Measurements from ENCODE around the gene ACY1. TPM values are rescaled to one million over a fixed set of nuclear protein-coding genes. Genes with fewer than 3 reads are reported as not detected.
A peak's percentile ranks its signal among the peaks of the same experiment; 100 is the strongest.

ACY1 gene
- polyA plus RNA-seq, 1 experiment, result 55.7 TPM

- DNase-seq (ENCODE audit: low read depth), result no peak
- POLR2A ChIA-PET, result interaction anchor here (0.7 kb wide), 1 partner anchor 13 kb away, joined by 3 read pairs; the partner anchor contains the start of gene RRP9
- CTCF ChIA-PET, result interaction anchor here (1.1 to 5.3 kb wide), 3 partner anchors 11 to 20 kb away, joined by 4 to 42 read pairs (median 17); partner anchors contain the start of genes ABHD14A, ABHD14B, PARP3 and RRP9
- no peak overlapping the region for H3K4me3 ChIP-seq (ENCODE audit: low read depth, low read length)
- no peaks in the 10 kb centered on the region for H3K27me3 ChIP-seq (ENCODE audit: control insufficient read depth, insufficient read depth, low read length)
- TF ChIP-seq CTCF (IDR thresholded peaks at IDR 0.05; ENCODE audit: insufficient read depth, low read depth, low read length), result no peak
- H3K36me3 ChIP-seq (ENCODE audit: control insufficient read depth, insufficient read depth, low read length), result peaks cover 14% of the 10 kb centered on the region
Measured at GRCh38 chr3:51954105-51954504, 29.2 kb upstream of the ACY1 start.

- Histone ChIP-seq H3K27me3 (ENCODE audit: control insufficient read depth, insufficient read depth, low read length) (no peaks in the 10 kb centered on the region), H3K4me3 (ENCODE audit: low read depth, low read length) (no peak overlapping the region), H3K36me3 (ENCODE audit: control insufficient read depth, insufficient read depth, low read length) (peaks cover 14% of the 10 kb centered on the region)
- POLR2A ChIA-PET, result no interaction called here
- CTCF ChIA-PET, result interaction anchor here (5.3 kb wide), 1 partner anchor 11 kb away, joined by 42 read pairs; the partner anchor contains the start of genes PARP3 and RRP9
- DNase-seq (ENCODE audit: low read depth), result no peak
- no peak for TF ChIP-seq CTCF (IDR thresholded peaks at IDR 0.05; ENCODE audit: insufficient read depth, low read depth, low read length)
Measured at GRCh38 chr3:51954713-51955112, 28.6 kb upstream of the ACY1 start.

DNA sequence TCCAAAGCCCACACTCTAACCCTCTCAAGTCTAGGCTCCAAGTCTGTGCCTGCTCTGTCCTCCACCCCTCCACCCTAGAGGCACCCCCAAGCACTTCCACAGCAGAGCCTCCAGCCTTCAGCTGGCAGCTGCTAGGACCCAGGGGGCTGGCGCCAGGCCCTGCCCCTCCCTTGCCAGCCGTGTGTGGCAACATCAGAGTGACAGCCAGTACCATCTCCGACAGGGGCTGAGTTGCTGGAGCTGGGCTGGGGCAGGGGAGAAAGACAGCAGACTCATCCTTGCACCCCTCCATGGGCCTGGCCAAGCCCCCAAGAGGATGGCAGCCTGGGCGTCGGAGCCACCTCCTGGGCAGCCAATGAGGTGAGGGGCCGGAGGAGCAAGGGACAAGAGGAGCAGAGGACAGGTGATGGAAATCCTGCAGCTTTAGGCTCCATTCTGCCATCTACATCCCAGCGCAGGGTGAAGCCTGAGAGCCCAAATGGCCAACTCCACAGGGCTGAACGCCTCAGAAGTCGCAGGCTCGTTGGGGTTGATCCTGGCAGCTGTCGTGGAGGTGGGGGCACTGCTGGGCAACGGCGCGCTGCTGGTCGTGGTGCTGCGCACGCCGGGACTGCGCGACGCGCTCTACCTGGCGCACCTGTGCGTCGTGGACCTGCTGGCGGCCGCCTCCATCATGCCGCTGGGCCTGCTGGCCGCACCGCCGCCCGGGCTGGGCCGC, 28.0 kb upstream of the ACY1 start, which contains the start of gene GPR62:
GPR62 (plus strand) TSS at position 207 of the 718 bp plus-strand sequence; CDS start at position 479, 272 bp downstream.
- peaks cover 20% of the 10 kb centered on the region for H3K36me3 ChIP-seq (ENCODE audit: control insufficient read depth, insufficient read depth, low read length)
- POLR2A ChIA-PET, result no interaction called here
- H3K4me3 ChIP-seq (ENCODE audit: low read depth, low read length), result no peak within 1 kb of the TSS
- CTCF ChIA-PET, result interaction anchor here (5.3 kb wide), 1 partner anchor 12 kb away, joined by 42 read pairs; the partner anchor contains the start of genes PARP3 and RRP9
- H3K27me3 ChIP-seq (ENCODE audit: control insufficient read depth, insufficient read depth, low read length), result no peaks in the 10 kb centered on the region
- no peak for DNase-seq (ENCODE audit: low read depth)
- TF ChIP-seq CTCF (IDR thresholded peaks at IDR 0.05; ENCODE audit: insufficient read depth, low read depth, low read length), result no peak

GRCh38 chr3:51955893-51956770, 27.2 kb upstream of the ACY1 start:
- CTCF ChIA-PET, result interaction anchor here (1.8 to 5.3 kb wide), 3 partner anchors 11 to 14 kb away, joined by 6 to 42 read pairs (median 12); partner anchors contain the start of genes PARP3 and RRP9
- Histone ChIP-seq H3K36me3 (ENCODE audit: control insufficient read depth, insufficient read depth, low read length) (peaks cover 25% of the 10 kb centered on the region), H3K27me3 (ENCODE audit: control insufficient read depth, insufficient read depth, low read length) (no peaks in the 10 kb centered on the region), H3K4me3 (ENCODE audit: low read depth, low read length) (no peak overlapping the region)
- peak; percentile 53 for TF ChIP-seq CTCF (IDR thresholded peaks at IDR 0.05; ENCODE audit: insufficient read depth, low read depth, low read length)
- POLR2A ChIA-PET, result no interaction called here
- no peak for DNase-seq (ENCODE audit: low read depth)
